NCI-H146 (cell line): ENCODE data around the gene TOP2B.

Experiments
- DNase-seq: peaks from one replicate; lab custom pipeline; 2025; lab: John Stamatoyannopoulos, UW

TOP2B gene

DNA sequence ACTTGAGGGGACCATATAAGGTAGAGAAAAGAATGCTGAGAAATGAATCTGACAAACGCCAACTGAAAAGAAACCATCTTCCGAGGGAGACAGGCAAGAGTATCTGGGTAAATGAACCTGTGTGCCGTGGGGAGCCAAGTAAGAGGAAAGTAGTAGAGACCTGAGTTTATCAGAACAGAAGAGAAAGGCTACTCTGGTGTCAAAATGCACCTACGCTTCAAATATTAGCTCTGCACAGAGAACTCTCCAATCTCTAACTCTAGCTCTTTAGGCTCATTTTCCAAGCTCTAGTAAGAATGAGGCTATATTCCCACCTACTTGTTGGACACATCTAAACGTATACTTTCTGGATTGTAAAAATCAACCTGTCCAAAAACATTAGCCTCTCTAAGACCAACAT lies 53.5 kb downstream of the TOP2B start:
- DNase-seq, result no peak

DNA sequence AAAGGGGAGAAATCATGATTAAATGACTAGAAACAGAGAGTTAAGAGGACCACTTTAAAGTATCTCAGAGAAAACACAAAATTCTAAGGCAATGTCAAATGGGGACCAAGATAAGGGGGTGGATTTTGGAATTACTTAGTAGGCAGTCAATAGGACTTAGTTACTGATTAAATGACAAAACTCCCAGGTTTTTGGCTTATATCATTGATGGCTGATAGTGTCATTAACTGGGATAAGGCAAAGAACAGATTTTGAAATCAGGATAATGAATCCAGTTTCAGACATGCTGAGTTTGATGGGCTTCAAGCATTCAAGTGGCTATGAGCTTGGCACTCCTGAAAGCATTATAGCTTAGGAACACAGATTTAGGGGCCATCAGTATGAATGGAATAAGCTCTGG lies 53.9 kb downstream of the TOP2B start:
- no peak for DNase-seq

DNA sequence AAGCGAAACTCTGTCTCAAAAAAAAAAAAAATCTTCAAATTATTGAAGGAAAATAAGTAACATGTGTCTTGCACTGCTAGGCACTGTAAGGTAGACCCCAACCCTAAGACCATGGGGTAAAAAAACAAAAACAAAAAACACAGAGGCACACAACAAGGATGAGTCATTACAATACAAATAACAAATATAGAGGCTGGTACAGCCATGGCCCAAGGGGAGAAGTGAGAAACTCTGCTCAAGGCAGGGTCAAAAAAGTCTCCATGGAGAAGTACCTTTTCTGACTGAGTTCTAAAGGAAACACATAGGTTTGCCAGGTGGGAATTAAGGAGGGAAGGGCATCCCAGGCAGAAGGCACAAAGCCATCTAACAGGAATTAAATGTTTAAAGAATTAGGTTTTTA lies 54.5 kb downstream of the TOP2B start:
- DNase-seq, result no peak

DNA sequence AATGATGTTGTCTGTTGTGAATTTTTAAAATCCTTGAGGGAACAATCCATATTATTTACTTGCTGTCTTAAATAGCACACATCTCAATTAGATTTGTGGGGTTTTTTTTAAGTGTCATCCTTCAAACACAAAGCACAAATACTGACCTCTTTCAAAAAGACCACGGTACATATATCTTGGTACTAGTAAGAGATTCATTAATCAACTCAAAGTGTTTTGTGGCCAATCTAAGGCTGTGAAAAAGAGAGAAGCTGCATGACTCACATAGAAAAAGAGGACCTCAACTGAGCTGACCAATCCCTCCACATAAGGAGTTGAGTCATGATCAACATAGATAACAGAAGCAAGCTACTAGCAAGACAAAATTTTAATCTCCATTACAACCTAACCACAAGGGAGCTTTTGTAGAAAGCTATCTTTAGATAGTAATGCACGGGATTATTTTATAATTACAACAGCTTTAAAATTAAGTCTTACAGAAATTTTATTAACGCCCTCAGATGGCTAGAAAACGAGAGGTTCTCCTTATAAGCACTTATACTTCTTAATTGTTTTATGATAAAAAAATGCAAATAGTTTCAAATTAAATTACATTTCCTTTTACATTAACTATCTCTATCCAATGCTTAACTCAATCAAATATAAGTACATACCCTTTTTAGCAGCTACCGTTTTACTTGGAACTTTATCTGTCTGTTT lies 60.5 kb downstream of the TOP2B start:
- DNase-seq, result no peak

DNA sequence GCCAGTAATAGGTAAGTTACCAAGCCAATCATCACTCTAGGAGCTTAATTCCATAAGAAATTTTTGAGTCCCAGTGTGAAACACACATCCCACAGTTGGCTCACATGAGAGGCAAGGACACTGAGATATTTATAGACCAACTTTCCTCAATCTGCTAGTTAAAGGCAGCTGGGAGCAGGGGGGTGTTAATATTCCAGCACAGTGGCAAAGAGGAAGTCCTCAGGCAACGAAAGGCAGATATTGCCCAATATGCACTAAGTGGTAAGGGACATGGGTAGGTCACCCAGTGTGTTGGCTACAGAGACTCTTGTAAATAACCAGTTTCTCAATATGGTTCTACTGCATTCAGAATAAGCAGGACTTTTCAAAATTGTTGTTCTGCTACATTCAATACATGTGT lies 61.0 kb downstream of the TOP2B start:
- DNase-seq, result no peak

DNA sequence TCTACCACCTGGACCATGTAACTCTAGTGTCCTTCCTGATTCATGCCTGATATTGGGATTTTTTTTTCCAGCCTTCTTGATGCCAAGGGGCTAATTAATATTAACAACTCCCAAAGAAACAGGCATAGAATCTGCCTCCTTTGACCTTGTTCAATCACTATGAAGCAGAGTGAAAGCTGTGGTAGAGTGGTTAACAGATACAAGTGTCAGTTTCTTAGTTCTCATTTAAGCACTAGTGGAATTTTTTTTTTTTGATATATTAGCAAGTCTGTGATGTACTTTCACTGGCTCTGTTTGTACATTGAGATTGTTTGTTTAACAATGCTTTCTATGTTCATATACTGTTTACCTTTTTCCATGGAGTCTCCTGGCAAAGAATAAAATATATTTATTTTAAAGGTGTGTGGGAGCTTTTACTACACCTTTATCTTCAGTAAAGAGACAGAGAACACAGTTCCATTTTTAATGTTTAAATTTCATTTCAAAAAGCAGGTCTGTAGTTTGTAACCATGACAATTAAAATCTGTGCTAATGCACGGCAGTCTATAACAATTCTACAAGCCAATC lies 67.1 kb downstream of the TOP2B start:
- DNase-seq, result no peak

DNA sequence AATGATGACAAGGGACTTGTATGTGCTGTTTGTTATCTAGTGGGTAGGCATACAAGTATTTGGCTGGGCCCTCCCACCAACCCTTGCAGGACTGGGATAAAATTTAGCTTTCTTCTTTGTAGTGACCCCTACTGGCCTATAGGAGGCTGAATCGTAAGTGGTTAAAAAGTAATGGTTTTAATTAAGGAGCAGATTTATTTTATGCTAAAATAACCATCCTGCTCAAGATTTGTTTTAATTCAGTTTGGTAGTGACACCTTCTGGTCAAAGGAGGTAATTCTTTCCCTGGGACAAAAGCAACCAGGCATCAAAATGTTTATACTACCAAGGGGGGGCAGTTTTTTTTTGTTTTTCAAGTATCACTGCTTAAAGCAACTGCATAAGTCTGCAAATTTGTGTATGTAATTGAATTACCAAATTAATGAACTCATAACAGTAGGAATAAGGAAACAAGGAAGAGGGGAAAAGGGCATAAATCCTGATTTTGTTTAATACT lies 70.7 kb downstream of the TOP2B start:
- DNase-seq, result no peak

DNA sequence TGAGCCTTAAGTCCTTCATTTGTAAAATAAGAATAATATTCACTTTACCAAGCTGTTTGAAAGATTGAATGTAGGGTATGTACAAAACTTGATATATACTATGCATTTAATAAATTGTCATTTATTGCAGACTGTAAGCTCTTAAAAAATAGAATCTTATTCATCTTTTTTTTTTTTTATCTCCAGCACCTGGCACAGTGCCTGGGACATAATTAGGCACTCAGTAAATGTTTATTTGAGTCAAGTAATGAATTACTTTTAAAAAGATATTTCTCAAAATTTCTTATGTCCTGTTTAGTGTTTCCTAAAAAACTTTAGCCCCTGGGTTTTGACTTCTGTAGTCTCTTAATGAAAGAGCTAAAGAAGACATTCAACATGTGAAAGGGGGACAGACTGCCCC lies 71.7 kb downstream of the TOP2B start:
- no peak for DNase-seq

DNA sequence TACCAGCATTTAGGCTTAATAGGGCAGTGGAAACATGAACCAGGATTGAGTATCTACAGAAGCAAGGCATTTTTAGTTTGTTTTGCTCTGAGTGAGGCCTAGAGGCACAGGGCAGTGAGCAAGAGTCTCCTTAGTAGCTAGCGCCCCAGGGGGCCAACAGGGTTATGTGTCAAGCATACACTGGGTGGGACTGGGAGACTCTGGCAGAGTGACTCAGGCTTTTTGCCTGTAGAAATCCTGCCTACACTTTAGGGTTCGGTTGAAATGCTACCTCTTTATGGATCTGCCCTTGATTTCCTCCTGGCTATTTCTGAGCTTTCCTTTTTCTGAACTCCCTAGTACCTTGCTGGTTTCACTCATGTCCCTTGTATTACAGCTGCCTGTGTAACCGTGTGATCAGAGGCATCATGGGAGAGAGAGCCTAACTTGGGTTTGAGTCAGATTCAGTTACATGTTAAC lies 72.2 kb downstream of the TOP2B start:
- DNase-seq, result no peak

DNA sequence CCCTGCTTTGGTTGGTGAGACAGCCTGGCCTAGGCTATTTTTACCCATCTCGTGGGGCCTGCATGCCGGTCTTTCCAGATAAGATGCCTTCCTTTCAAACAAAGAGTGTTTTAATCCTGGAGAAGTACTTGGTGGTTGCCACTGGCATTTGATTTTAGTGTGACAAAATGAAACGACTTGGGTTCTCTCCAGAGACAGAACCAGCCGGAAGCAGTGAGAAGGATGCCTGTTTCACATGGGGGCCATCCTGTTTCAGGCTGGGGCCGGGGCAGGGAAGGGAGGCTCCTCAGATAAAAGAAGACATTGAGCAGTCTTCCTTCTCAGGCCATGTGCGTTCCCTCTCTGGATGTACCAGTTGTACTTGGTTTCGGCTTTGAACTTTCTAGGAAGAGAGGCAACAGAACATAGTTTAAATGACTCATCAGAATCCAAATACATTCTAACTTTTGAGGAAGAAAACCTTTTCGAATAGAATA lies 74.9 kb downstream of the TOP2B start:
- no peak for DNase-seq

DNA sequence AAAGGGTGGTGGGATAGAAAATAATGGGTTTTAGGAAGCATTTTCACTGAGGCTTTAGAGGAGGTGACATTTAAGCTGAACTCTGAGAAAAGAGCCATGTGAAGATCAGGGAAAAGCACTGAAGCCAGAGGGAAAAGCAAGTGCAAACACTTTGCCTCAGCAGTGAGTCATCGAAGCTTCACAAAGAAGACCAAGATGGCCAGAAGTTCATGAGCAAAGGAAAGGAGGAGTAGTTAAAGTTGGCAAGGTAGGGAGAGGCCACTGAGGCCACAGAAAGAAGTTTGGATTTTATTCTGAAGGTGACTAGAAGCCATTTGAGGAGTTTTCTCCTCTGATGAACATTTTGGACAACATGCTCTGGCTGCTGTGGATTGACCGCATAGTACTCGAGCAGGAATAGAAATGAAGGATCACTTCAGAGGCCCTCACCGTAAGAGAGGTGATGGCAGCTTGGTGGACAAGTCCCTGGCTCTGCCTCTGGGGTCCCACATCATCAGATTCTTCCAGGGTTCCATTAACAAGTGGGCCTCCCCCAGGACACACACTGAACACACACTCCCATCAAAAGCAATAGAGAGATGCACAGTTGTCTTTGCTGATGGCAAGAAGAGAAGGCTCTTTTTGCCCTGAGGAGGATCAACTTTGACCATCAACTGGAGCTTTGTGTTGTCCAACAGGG lies 75.5 kb downstream of the TOP2B start:
- no peak for DNase-seq

DNA sequence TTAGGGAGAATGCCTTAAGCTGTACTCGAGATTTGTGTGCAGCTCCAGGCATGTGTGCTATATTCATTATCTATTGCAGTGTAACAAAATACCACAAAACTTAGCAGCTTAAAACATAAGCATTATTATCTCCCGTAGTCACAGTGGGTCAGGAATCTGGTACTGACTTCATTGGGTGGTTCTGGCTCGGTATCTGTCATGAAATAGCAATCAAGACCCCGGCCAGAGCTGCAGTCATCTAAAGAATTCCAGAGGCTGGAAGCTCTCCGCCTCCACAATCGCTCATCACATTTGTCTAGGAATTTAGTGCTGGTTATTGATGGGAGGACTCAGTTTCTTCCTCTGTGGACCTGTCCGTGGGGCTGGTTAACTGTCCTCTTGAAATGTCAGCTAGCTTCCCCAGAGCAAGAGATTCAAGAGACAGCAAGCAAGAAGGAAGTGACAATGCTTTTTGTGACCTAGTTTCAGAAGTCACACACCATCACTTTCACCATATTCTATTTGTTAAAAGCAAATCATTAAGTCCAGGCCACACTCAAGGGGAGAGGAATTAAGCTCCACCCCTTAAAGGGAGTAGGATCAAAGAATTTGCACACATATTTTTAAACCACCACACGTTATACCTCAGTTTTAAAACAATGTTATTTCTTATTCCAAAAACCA lies 76.1 kb downstream of the TOP2B start:
- no peak for DNase-seq

DNA sequence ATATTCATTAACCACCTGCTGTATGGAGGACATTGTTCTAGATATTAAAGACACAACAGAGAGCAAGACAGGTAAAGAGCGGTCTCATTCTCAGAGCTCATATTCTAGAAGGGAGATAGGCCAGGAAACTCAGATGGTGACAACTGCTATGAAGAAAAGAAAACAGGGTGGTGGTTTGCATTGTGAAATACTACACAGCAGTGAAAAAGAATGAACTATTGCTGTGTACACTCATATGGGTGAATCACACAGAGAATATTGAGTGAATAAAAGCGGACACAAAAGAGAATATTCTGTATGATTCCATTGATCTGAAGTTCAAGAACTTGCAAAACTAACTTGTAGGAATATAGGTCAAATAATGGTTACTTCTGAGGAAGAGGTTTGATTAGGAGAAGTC lies 76.7 kb downstream of the TOP2B start:
- no peak for DNase-seq

DNA sequence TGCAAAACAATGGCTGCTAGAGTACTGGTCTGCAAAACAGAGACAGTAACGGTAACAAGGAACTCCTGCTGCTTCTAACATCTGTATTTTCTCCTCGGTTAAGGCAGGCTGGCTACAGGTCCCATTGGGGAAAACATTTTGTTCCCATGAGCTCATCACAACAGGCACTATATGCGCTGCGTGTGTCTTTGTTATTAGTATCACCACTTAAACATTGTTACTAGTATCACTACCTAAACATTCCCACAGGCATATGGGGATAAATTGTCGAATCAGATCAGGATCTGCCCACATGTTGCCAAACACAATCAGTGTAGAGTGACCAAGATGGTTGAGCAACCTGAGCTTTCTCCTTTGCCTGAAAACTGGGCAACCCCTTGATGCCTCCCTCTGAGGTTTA lies 77.2 kb downstream of the TOP2B start:
- no peak for DNase-seq

DNA sequence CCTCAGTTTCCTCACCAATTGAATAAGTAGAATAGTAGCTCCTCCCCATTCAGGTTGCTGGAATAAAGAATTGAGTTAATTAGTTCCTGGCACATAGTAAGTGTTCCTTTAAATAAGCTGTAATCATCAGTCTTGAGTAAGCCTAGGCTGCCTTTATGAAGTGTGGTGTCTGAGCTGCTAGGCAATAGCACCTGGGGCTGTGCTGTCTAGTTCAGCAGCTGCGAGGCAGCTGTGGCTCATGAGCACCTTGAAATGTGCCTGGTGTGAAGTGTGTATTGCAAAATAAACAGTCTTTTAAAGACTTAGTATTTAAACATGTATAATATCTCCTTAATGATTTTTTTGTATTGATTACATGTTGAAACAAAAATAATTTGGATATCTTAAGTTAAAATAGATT lies 77.6 kb downstream of the TOP2B start:
- DNase-seq, result peak; percentile 5

DNA sequence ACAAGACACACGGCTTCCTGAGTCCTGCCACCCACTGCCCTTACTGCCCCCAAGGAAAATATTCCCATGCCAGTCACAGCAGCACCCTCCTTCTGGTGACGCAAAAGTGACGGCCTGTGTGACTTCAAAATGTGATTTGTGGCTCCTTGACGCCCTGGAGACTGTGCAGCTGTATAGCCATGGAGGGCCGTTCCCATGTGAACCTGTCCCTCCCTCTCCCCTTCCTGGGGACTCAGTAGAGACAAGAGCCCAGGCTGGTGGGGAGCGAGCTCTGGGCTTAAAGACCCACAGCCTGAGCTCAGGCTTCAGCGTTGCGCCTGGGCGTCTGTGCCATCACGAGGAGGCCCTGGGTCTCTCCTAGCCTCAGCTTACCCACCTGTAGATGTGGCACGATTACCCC lies 78.2 kb downstream of the TOP2B start:
- DNase-seq, result no peak

DNA sequence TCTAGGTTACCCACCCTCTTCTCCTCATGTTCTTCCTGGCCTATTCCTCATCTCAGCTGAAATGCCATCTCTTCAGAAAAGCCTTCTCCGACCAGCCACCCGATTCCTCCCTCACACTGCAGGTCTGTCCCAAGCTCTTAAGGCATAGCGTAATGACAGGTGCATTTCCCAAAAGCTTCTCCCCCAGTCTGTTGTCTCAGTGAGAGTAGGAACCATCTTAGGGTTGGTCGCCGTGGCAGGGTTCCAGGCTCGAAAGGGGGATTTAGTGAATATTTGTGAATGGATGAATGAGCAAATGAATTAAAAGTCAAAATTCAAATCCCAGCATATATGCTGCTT lies 78.6 kb downstream of the TOP2B start:
- DNase-seq, result no peak

DNA sequence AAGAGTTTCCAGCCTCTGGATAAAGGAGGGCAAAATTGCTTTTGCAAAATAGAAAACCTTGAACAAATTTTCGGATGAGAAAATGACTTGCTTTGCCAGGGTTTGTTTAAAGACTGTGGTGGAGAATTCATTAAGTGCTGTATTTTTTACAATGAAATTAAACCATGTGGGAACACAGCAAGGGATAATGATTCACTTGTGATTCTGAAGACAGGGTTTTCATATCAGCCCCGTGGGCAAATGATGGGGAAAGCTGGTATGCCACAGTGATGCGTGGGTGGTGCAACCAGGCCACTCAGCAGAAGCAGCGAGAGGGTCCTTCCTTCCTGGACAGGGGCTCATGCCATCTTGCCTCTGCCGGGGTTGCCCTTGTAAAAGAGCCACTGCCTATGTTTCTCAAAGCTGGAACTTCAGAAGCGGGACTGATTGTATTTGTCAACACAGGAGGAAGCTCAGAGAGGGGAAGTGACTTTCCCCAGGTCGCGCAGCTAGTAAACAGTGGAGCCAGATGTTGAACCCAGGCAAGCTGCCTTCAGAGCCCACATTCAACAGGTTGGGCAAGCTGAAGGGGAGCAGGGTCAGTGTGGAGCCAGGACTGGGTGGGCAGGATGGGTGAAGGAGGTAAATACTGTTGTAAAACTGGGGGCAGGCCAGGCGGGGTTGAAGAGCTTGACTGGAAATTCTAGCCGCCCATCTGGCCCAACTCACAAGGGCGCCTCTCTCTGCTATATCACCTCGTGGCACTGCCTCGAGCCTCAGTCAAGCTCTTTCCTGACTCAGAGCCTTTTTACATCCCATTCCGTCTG lies 79.1 kb downstream of the TOP2B start:
- no peak for DNase-seq

DNA sequence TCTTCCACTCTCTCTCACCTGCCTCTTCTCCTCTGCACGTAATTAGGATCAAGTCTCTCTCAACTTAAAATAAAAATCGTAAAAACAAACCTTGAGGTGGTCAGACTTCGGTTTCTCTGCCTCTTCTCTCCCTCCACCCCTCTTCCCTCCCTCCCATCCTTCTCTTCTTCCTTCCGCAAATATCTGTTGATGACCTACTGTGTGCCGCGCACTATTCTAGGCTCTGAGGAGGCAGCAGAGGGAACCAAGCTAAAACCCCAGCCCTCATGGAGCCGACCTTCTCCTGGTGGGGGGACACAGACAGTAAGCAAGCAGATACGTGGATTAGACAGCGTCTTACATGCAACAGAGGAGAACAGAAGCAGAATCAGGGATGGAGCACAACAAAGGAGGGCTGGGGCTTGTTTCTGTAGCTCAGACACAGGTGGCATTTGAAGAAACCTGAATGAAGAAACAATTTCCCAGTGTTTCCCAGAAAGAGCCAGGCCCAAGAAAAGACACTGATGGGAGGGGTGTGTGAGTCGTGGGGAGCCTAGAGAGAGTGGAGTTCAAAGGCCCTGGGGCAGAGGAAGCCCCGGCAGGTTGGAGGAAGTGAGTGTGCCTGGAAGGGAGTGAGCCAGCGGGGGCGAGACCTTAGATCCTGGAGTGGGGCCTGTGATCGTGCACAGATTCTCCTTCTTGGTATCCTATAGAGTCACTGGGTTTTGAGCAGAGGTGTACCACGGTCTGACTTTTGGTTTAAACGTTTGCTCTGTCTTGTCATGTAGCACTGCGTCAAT lies 80.5 kb downstream of the TOP2B start:
- no peak for DNase-seq

DNA sequence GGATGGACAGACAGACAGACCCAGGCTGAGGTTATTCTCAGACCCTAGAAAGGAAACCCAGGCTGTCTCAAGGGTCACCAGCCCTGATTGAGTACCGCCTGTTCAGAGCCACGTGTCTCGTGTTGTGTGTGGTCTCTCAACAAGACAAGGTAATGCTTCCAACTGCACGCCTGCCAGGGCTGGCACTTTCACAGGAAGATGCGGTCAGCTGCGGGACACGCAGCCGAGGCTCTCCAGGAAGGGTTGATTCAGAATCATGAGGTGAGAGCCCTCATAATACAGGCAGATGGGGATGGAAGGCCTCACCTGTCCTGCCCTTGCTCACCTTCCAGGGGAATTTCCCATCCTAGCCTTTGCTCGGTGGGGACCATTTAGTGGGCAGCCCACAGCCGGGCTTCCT lies 81.4 kb downstream of the TOP2B start:
- DNase-seq, result no peak

DNA sequence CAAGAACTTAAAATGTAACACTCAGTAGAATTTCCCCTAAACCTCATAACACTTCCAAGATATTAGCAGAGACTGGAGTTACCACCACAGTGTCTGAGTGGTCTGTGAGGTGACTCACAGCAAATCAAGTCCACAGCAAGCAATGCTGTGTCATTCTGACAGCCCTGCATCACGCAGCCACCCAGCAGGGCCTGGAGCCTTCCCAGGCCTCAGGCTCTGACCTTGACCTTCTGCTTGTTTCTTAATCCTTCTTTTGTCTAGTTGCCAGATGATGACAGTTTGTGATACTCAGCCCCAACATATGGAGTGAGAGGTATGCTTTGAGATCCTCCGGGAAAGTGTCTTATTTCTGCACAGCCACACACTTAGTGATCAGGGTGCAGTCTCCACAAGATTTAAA lies 82.5 kb downstream of the TOP2B start:
- DNase-seq, result no peak
